GM10266 (cell line): ENCODE measurements around the gene AP1S3.

Experiments
- DNase-seq: peaks from one replicate; pipeline ENCODE4 v3.0.0; 2012; ENCODE audit errors: extremely low spot score
- TF ChIP-seq, protein P1 (sequence below): IDR thresholded peaks from 2 replicates; pipeline ENCODE4 v1.5.1; 2012; ENCODE audit warnings: mild to moderate bottlenecking, low read depth; ENCODE audit not compliant: control insufficient read depth, insufficient read depth; ENCODE audit errors: missing control alignments

The AP1S3 gene

DNA sequence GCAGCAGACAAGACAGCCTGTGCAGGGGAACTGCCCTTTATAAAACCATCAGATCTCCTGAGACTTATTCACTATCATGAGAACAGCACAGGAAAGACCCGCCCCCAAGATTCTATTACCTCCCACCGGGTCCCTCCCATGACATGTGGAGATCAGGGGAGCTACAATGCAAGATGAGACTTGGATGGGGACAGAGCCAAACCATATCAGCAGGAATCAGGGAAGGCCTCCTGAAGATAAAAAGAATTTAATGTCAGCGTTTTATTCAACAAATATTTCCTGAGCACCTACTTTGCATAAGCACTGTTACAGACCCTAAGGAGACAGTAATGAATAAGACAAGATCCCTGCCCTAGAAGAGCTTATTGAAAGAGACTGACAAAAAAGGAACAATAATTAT is 105.0 kb downstream of the AP1S3 start:
- DNase-seq = no peak
- TF ChIP-seq, protein P1, sequence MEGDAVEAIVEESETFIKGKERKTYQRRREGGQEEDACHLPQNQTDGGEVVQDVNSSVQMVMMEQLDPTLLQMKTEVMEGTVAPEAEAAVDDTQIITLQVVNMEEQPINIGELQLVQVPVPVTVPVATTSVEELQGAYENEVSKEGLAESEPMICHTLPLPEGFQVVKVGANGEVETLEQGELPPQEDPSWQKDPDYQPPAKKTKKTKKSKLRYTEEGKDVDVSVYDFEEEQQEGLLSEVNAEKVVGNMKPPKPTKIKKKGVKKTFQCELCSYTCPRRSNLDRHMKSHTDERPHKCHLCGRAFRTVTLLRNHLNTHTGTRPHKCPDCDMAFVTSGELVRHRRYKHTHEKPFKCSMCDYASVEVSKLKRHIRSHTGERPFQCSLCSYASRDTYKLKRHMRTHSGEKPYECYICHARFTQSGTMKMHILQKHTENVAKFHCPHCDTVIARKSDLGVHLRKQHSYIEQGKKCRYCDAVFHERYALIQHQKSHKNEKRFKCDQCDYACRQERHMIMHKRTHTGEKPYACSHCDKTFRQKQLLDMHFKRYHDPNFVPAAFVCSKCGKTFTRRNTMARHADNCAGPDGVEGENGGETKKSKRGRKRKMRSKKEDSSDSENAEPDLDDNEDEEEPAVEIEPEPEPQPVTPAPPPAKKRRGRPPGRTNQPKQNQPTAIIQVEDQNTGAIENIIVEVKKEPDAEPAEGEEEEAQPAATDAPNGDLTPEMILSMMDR = no peak

DNA sequence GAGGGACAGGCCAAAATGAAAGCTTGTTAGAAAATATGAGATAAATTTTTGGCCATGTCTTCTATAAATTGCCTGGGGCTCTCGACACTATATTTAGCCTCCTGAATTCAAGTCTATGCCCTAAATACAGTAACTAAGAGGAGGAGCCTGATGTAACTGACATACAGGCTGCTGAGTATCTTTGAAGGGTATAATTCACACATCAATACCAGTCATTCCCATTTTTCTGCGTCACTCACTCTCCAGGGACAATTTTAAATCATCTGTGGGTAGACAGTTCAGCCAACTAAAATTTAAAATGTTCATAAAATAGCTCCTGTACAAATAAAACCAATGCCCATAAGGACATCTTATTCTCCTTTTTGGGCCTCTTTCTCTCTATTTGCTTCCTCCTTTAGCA is 105.9 kb downstream of the AP1S3 start:
- no peak for DNase-seq
- TF ChIP-seq, protein P1 = no peak

DNA sequence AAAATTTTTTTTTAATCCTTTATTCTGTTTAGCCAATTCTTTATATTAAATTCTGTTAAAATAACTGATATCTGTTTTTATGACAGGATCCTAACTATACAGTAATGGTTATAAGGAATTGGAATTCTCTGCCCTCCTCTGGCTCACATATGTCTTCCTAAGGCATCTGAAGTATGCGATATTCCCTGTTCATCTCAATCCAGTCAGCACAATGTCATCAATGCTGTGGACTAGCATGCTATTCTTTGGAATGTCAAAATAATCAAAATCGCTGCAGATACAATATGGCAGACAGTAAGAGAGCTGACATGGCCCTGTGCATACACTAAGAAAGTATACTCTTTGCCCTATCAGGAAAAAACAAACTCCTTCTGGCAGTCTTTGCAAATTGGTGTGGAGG is 107.6 kb downstream of the AP1S3 start:
- no peak for DNase-seq
- TF ChIP-seq, protein P1 = no peak

DNA sequence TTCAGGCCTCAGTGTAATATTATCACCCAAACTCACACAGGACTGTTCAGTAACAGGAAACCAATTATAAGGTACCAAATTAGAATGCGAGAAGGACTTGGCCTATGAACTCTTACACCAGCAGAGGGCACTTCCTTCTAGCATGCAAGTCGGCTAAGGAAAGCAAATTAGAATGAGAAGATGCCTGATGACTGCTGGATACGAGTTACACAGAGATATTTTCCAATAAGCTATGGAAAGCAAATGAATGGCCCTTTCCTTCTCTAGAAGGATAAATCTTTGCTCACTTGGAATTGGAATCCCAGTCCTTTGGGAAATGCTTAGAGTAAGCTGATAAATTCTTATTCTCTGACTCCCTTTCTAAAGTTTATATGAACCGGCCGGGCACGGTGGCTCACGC is 109.8 kb downstream of the AP1S3 start:
- TF ChIP-seq, protein P1 = peak; percentile 70
- DNase-seq = peak; percentile 62

DNA sequence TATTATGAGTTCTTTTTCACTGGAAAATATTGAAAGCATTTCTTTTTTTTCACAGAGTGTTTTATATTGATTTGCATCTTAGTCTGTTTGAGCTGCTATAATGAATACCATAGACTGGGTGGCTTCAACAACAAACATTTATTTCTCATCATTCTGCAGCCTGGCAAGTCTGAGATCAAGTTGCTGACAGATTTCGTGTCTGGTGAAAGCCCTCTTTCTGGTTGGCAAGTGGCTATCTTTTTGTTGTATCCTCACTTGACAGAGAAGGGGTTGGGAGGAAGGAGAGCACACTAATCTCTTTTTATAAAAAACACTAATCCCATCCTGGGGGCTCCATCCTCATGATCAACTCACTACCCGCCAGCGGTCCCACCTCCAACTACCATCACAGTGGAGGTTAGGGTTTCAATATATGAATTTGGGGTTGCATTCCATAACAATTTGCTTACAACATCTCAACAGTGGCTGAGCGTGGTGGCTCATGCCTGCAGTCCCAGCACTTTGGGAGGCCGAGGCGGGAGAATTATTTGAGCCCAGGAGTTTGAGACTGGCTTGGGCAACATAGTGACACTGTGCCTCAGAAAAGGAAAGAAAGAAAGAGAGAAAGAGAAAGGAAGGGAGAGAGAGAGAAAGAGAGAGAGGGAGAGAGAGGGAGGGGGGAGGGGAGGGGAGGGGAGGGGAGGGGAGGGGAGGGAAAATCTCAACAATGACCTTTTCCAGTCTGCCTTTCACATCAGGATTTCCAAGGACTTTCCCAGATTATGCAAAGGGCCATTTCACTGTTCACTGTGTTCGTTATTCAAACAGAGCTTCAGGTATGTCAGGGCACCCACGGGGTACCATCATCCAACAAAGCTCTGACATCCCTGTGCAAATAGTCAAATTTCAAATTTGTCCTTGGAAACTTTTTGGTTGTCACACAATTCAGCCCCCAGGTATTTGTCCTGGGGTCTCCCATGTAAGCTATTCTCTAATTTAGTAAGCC is 111.1 kb downstream of the AP1S3 start:
- TF ChIP-seq, protein P1 = no peak
- no peak for DNase-seq

DNA sequence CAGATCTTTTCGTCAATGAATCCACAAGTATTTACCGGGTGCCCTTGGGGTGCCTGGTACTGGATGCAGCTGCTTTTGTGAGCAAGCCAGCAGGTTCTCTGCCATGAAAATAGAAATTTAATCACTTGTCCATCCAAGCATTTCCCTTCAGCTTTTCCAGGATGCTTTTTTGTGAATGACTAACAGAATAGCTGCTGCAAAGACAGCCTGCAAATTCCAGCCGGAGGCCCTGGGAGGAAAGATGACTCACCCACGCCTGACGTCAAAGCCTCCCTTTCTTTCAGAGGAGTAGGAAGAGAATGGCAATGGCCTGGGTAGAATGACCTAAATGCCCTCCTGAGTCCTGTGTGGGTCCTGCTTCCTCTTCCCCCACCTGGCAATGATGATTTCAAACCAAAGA is 111.9 kb downstream of the AP1S3 start:
- no peak for DNase-seq
- TF ChIP-seq, protein P1 = no peak

DNA sequence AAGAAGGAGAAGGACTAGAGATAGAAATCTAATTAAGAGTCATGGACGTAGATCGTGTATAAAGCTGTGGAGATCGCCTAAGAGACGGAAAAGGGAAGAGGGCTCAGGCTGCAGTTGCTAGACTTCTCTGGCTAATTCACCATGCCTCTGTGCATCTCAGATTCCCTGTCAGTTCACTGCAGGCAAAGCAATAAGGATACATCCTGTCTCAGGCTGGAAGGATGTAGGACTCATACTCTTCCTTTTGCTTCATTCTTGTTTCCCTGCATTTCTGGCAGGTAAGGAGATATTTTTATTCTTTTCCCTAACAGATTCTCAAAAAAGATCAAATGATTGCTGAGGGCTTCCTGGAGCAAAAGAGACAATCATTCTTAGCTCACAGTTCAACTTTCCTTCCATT is 112.5 kb downstream of the AP1S3 start:
- no peak for DNase-seq
- TF ChIP-seq, protein P1 = no peak
